H9 (cell line): ENCODE measurements around the gene LINGO3. TPM values are rescaled to one million over a fixed set of nuclear protein-coding genes. Genes with fewer than 3 reads are reported as not detected.

Source experiments
- DNase-seq: peaks from one replicate; pipeline ENCODE4 v3.0.0-alpha.2; 2017
- H2AFZ ChIP-seq: one replicate; pipeline ENCODE4 v1.6.1; 2013; ENCODE audit warnings: mild to moderate bottlenecking, low read length, control low read depth, moderate library complexity
- H2AK5ac ChIP-seq: 2 replicates; pipeline ENCODE4 v1.6.1; 2013; ENCODE audit warnings: low read length, control low read depth, mixed read lengths; ENCODE audit not compliant: insufficient read length
- H2BK120ac ChIP-seq: one replicate; pipeline ENCODE4 v1.6.1; 2013; ENCODE audit warnings: low read depth, mild to moderate bottlenecking, low read length, control low read depth, inconsistent platforms; ENCODE audit not compliant: poor library complexity, severe bottlenecking
- H2BK12ac ChIP-seq: 2 replicates; pipeline ENCODE4 v1.6.1; 2013; ENCODE audit warnings: low read length, control low read depth, mixed read lengths, low read depth; ENCODE audit not compliant: insufficient read length
- H2BK15ac ChIP-seq: 2 replicates; pipeline ENCODE4 v1.6.1; 2013; ENCODE audit warnings: low read depth, low read length, control low read depth
- H2BK20ac ChIP-seq: one replicate; pipeline ENCODE4 v1.6.1; 2013; ENCODE audit warnings: low read depth, mild to moderate bottlenecking, low read length, control low read depth, inconsistent platforms; ENCODE audit not compliant: poor library complexity, severe bottlenecking
- H2BK5ac ChIP-seq: 2 replicates; pipeline ENCODE4 v1.6.1; 2013; ENCODE audit warnings: low read length, control low read depth, mixed read lengths; ENCODE audit not compliant: insufficient read length
- H3K14ac ChIP-seq: 2 replicates; pipeline ENCODE4 v1.6.1; 2013; ENCODE audit warnings: low read length, control low read depth; ENCODE audit not compliant: insufficient read depth
- H3K18ac ChIP-seq: 2 replicates; pipeline ENCODE4 v1.6.1; 2013; ENCODE audit warnings: low read depth, mild to moderate bottlenecking, mixed read lengths, low read length, control low read depth; ENCODE audit not compliant: insufficient read length
- H3K23ac ChIP-seq: 2 replicates; pipeline ENCODE4 v1.6.1; 2013; ENCODE audit warnings: low read length, control low read depth, mixed read lengths, low read depth; ENCODE audit not compliant: insufficient read length
- H3K23me2 ChIP-seq: 2 replicates; pipeline ENCODE4 v1.6.1; 2013; ENCODE audit warnings: low read depth, mild to moderate bottlenecking, mixed read lengths, low read length, control low read depth; ENCODE audit not compliant: insufficient read length, poor library complexity, severe bottlenecking
- H3K27ac ChIP-seq: 2 replicates; pipeline ENCODE4 v1.5.1; 2013; ENCODE audit warnings: low read length, control low read depth, mixed read lengths, low read depth; ENCODE audit not compliant: insufficient read length
- H3K27me3 ChIP-seq: 2 replicates; pipeline ENCODE4 v1.6.1; 2013; ENCODE audit warnings: low read length, control low read depth, inconsistent platforms; ENCODE audit not compliant: insufficient read depth
- H3K4ac ChIP-seq: 2 replicates; pipeline ENCODE4 v1.6.1; 2013; ENCODE audit warnings: low read depth, mild to moderate bottlenecking, control low read depth, inconsistent platforms, low read length, moderate library complexity
- H3K4me1 ChIP-seq: 2 replicates; pipeline ENCODE4 v1.6.1; 2013; ENCODE audit warnings: low read length, control low read depth, inconsistent platforms; ENCODE audit not compliant: insufficient read depth
- H3K4me2 ChIP-seq: 2 replicates; pipeline ENCODE4 v1.6.1; 2013; ENCODE audit warnings: low read length, control low read depth, mixed read lengths; ENCODE audit not compliant: insufficient read length, insufficient read depth
- H3K56ac ChIP-seq: 2 replicates; pipeline ENCODE4 v1.6.1; 2013; ENCODE audit warnings: low read depth, mild to moderate bottlenecking, mixed read lengths, low read length, control low read depth; ENCODE audit not compliant: insufficient read length
- H3K79me1 ChIP-seq: 2 replicates; pipeline ENCODE4 v1.6.1; 2013; ENCODE audit warnings: low read depth, mild to moderate bottlenecking, moderate library complexity, low read length, control low read depth, inconsistent platforms; ENCODE audit not compliant: insufficient read depth, poor library complexity, severe bottlenecking
- H3K79me2 ChIP-seq: 2 replicates; pipeline ENCODE4 v1.6.1; 2013; ENCODE audit warnings: low read length, control low read depth, inconsistent platforms; ENCODE audit not compliant: insufficient read depth
- H3K9ac ChIP-seq: 2 replicates; pipeline ENCODE4 v1.6.1; 2013; ENCODE audit warnings: low read length, control low read depth, mixed read lengths; ENCODE audit not compliant: insufficient read length; ENCODE audit errors: extremely low read depth
- H3K9me3 ChIP-seq: one replicate; pipeline ENCODE4 v1.6.1; 2013; ENCODE audit warnings: low read depth, low read length, inconsistent platforms; ENCODE audit not compliant: control insufficient read depth
- H3T11ph ChIP-seq: one replicate; pipeline ENCODE4 v1.6.1; 2013; ENCODE audit warnings: mild to moderate bottlenecking, low read length, control low read depth, inconsistent platforms
- H4K20me1 ChIP-seq: one replicate; pipeline ENCODE4 v1.6.1; 2013; ENCODE audit not compliant: control insufficient read depth, insufficient read length, insufficient read depth
- H4K5ac ChIP-seq: 2 replicates; pipeline ENCODE4 v1.6.1; 2013; ENCODE audit warnings: low read depth, mild to moderate bottlenecking, mixed read lengths, low read length, control low read depth; ENCODE audit not compliant: insufficient read length
- H4K8ac ChIP-seq: replicated peaks from 2 replicates; pipeline ENCODE4 v1.6.1; 2013; ENCODE audit warnings: low read length, control low read depth, mixed read lengths, low read depth; ENCODE audit not compliant: insufficient read length
- H4K91ac ChIP-seq: 2 replicates; pipeline ENCODE4 v1.6.1; 2013; ENCODE audit warnings: low read depth, mild to moderate bottlenecking, moderate library complexity, mixed read lengths, low read length, control low read depth; ENCODE audit not compliant: insufficient read length
- H3K27ac Mint-ChIP-seq, 3 experiments: 2 replicates in 2 of 3; 3 replicates in 1 of 3; pipeline ENCODE4 v1.8.0; 2020 to 2021; ENCODE audit warnings: mixed read lengths in 3 of 3, mild to moderate bottlenecking in 1 of 3, moderate library complexity in 1 of 3
- H3K27me3 Mint-ChIP-seq: 2 replicates; pipeline ENCODE4 v1.8.0; 2021; ENCODE audit warnings: low read depth, mild to moderate bottlenecking, moderate library complexity, mixed read lengths
- H3K36me3 Mint-ChIP-seq, 3 experiments: 2 replicates in 2 of 3; 3 replicates in 1 of 3; pipeline ENCODE4 v1.8.0; 2020 to 2021; ENCODE audit warnings: low read depth in 3 of 3, mixed read lengths in 3 of 3; ENCODE audit not compliant: insufficient read depth in 1 of 3
- H3K4me1 Mint-ChIP-seq, 2 experiments: 2 replicates each; pipeline ENCODE4 v1.8.0; 2020; ENCODE audit warnings: mixed read lengths in 2 of 2
- H3K4me3 Mint-ChIP-seq, 2 experiments: 2 replicates in 1 of 2; 3 replicates in 1 of 2; pipeline ENCODE4 v1.8.0; 2020 to 2021; ENCODE audit warnings: mild to moderate bottlenecking in 2 of 2, mixed read lengths in 2 of 2, moderate library complexity in 1 of 2
- H3K9me3 Mint-ChIP-seq, 2 experiments: 2 replicates in 1 of 2; 3 replicates in 1 of 2; pipeline ENCODE4 v1.8.0; 2020; ENCODE audit warnings: mild to moderate bottlenecking in 2 of 2, mixed read lengths in 2 of 2, moderate library complexity in 1 of 2
- WGBS: extraction: QIAGEN DNeasy Blood & Tissue Kit; methylation state at CpG from one replicate; pipeline ENCODE4 v1.1.7; 2013; ENCODE audit warnings: missing lambda C conversion rate, low lambda C conversion rate, mixed read lengths; ENCODE audit not compliant: insufficient read length; ENCODE audit errors: extremely low coverage; 5-methylcytosine and 5-hydroxymethylcytosine counted together
- total RNA-seq: library from RNA; stranded (reverse); gene quantifications from 2 replicates; pipeline ENCODE4 v1.2.1, GENCODE V29; 2021
- TF ChIP-seq, protein P1 (sequence below): fragments of 200-600 bp; sonication (generic); conservative IDR thresholded peaks from 3 replicates; pipeline ENCODE4 v1.8.0; 2021; ENCODE audit warnings: antibody characterized with exemption, mild to moderate bottlenecking

LINGO3 gene
- total RNA-seq, 1 experiment from 2014 or later = 0.28 TPM

DNA sequence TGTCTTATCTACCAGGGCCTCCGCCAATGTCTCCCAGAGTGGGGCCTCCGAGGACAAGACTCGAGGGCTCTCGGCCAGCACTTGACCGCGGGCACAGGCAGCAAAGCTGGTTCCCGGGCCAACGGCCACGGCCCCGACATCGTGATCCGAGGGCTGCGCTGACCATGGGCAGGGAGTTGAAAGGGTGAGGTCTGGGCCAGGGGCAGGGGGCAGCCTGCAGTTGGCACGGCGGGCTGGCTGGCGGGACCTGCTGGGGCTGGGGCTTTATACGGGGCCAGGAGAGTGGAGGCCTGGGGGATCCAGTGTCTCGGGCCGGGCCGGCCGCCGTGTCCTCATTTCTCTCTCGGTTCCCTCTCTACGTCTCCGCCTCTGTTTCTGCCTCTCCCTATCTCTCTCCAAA is 9.8 kb upstream of the LINGO3 start:
- no peak overlapping the region for H4K91ac ChIP-seq
- no peak overlapping the region for H2AFZ ChIP-seq
- H3K18ac ChIP-seq = no peak overlapping the region
- no peak overlapping the region for H3K9ac ChIP-seq
- no peak overlapping the region for H4K5ac ChIP-seq
- DNase-seq = no peak
- no peak overlapping the region for H2BK20ac ChIP-seq
- H2BK15ac ChIP-seq = no peak overlapping the region
- WGBS = no CpG with 5 or more reads among the region's 25 CpGs
- no peaks in the 10 kb centered on the region for H3K79me1 ChIP-seq
- Mint-ChIP-seq H3K27me3 (peaks cover 28% of the 10 kb centered on the region), H3K36me3 (peaks cover 0 to 7% (median 0%) of the 10 kb centered on the region in 3 experiments; a peak in 2 of 7 replicates), H3K4me3 (no peak overlapping the region), H3K4me1 (peaks cover 10 to 21% of the 10 kb centered on the region in 2 experiments), H3K9me3 (peaks cover 0 to 9% of the 10 kb centered on the region in 2 experiments; a peak in 3 of 5 replicates), H3K27ac (no peak overlapping the region)
- no peak overlapping the region for H3T11ph ChIP-seq
- H3K4me1 ChIP-seq = no peaks in the 10 kb centered on the region
- no peaks in the 10 kb centered on the region for H3K79me2 ChIP-seq
- H3K14ac ChIP-seq = no peak overlapping the region
- no peaks in the 10 kb centered on the region for H4K20me1 ChIP-seq
- no peaks in the 10 kb centered on the region for H3K9me3 ChIP-seq
- H3K56ac ChIP-seq = no peak overlapping the region
- H3K23ac ChIP-seq = no peak overlapping the region
- H3K4ac ChIP-seq = no peak overlapping the region
- H3K27me3 ChIP-seq = no peaks in the 10 kb centered on the region
- TF ChIP-seq, protein P1, sequence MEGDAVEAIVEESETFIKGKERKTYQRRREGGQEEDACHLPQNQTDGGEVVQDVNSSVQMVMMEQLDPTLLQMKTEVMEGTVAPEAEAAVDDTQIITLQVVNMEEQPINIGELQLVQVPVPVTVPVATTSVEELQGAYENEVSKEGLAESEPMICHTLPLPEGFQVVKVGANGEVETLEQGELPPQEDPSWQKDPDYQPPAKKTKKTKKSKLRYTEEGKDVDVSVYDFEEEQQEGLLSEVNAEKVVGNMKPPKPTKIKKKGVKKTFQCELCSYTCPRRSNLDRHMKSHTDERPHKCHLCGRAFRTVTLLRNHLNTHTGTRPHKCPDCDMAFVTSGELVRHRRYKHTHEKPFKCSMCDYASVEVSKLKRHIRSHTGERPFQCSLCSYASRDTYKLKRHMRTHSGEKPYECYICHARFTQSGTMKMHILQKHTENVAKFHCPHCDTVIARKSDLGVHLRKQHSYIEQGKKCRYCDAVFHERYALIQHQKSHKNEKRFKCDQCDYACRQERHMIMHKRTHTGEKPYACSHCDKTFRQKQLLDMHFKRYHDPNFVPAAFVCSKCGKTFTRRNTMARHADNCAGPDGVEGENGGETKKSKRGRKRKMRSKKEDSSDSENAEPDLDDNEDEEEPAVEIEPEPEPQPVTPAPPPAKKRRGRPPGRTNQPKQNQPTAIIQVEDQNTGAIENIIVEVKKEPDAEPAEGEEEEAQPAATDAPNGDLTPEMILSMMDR = no peak
- H4K8ac ChIP-seq = no peak overlapping the region
- no peaks in the 10 kb centered on the region for H3K23me2 ChIP-seq
- no peak overlapping the region for H2BK12ac ChIP-seq
- H2BK120ac ChIP-seq = no peak overlapping the region
- H3K4me2 ChIP-seq = no peak overlapping the region
- no peak overlapping the region for H2BK5ac ChIP-seq
- no peak overlapping the region for H3K27ac ChIP-seq
- H2AK5ac ChIP-seq = no peak overlapping the region
